Smooth muscle cell (in vitro differentiated cells): ENCODE measurements around the gene MYH14. TPM values are rescaled to one million over a fixed set of nuclear protein-coding genes. Genes with fewer than 3 reads are reported as not detected.

Source experiments
- DNase-seq: peaks from one replicate; lab custom pipeline; 2025; ENCODE audit not compliant: unreplicated experiment; lab: John Stamatoyannopoulos, UW
- H2AFZ ChIP-seq: fragments of 200-600 bp; sonication (generic); 2 replicates; pipeline ENCODE4 v1.6.0; 2016; ENCODE audit warnings: antibody characterized with exemption, low read depth, mild to moderate bottlenecking
- H3F3A ChIP-seq: fragments of 200-600 bp; sonication (generic); 2 replicates; pipeline ENCODE4 v1.6.0; 2017; ENCODE audit warnings: antibody characterized with exemption, low read depth
- H3K27ac ChIP-seq: fragments of 200-600 bp; sonication (generic); 2 replicates; pipeline ENCODE4 v1.5.1; 2016; ENCODE audit warnings: low read depth, mild to moderate bottlenecking
- H3K27me3 ChIP-seq: fragments of 200-600 bp; sonication (generic); 2 replicates; pipeline ENCODE4 v1.6.1; 2016; ENCODE audit warnings: low read depth, mild to moderate bottlenecking
- H3K36me3 ChIP-seq: fragments of 200-600 bp; sonication (generic); 2 replicates; pipeline ENCODE4 v1.5.1; 2016; ENCODE audit warnings: low read depth
- H3K4me1 ChIP-seq: fragments of 200-600 bp; sonication (generic); 2 replicates; pipeline ENCODE4 v1.5.1; 2016; ENCODE audit warnings: low read depth
- H3K4me2 ChIP-seq: fragments of 200-600 bp; sonication (generic); 2 replicates; pipeline ENCODE4 v1.6.0; 2016; ENCODE audit warnings: mild to moderate bottlenecking
- H3K4me3 ChIP-seq: fragments of 200-600 bp; sonication (generic); 2 replicates; pipeline ENCODE4 v1.5.1; 2016; ENCODE audit warnings: mild to moderate bottlenecking
- H3K79me2 ChIP-seq: fragments of 200-600 bp; sonication (generic); 2 replicates; pipeline ENCODE4 v1.6.0; 2016; ENCODE audit warnings: low read depth, mild to moderate bottlenecking
- H3K9ac ChIP-seq: fragments of 200-600 bp; sonication (generic); 2 replicates; pipeline ENCODE4 v1.6.0; 2016; ENCODE audit warnings: low read depth
- H3K9me3 ChIP-seq: fragments of 200-600 bp; sonication (generic); replicated peaks from 2 replicates; pipeline ENCODE4 v1.5.1; 2016; ENCODE audit warnings: low read depth
- H4K20me1 ChIP-seq: fragments of 200-600 bp; sonication (generic); 2 replicates; pipeline ENCODE4 v1.6.0; 2016; ENCODE audit warnings: low read depth
- CTCF ChIP-seq: fragments of 200-600 bp; sonication (generic); IDR thresholded peaks from 2 replicates; pipeline ENCODE4 v1.5.1; 2017; ENCODE audit warnings: borderline replicate concordance, mild to moderate bottlenecking, antibody characterized with exemption; ENCODE audit not compliant: insufficient read depth, poor library complexity, severe bottlenecking
- WGBS: methylation state at CpG from one replicate; pipeline ENCODE4 v1.1.7; 2016; ENCODE audit warnings: low lambda C conversion rate; 5-methylcytosine and 5-hydroxymethylcytosine counted together
- polyA plus RNA-seq: library from polyadenylated mRNA; unstranded; fragments of >200 nt; fragmentation: Nextera tagmentation; extraction: Ambion mirVana; gene quantifications from 2 replicates; pipeline ENCODE4 v1.2.1, GENCODE V29; 2016
- total RNA-seq: library from RNA; depleted of rRNA; stranded (reverse); fragments of >200 nt; gene quantifications from 2 replicates; pipeline ENCODE4 v1.2.3, GENCODE V29; 2014

Gene MYH14
- total and polyA plus RNA-seq, 2 experiments from 2014 or later: 7.5 to 30.6 TPM

GRCh38 chr19:50290011-50290410 lies 86.6 kb downstream of the MYH14 start:
- H3K4me2 ChIP-seq: no peak overlapping the region
- 74% methylated on average over 6 of the region's 6 CpGs for WGBS
- H2AFZ ChIP-seq: no peak overlapping the region
- H3K36me3 ChIP-seq: no peaks in the 10 kb centered on the region
- H3K4me1 ChIP-seq: no peaks in the 10 kb centered on the region
- peaks cover 12% of the 10 kb centered on the region for H3K9me3 ChIP-seq
- no peak overlapping the region for H3K9ac ChIP-seq
- no peaks in the 10 kb centered on the region for H3F3A ChIP-seq
- no peak overlapping the region for H3K4me3 ChIP-seq
- no peak overlapping the region for H3K27ac ChIP-seq
- no peak for TF ChIP-seq CTCF
- no peaks in the 10 kb centered on the region for H3K79me2 ChIP-seq
- H4K20me1 ChIP-seq: no peaks in the 10 kb centered on the region
- H3K27me3 ChIP-seq: no peaks in the 10 kb centered on the region
- no peak for DNase-seq

- no peaks in the 10 kb centered on the region for H3F3A ChIP-seq
- H3K79me2 ChIP-seq: no peaks in the 10 kb centered on the region
- no peak overlapping the region for H2AFZ ChIP-seq
- H4K20me1 ChIP-seq: no peaks in the 10 kb centered on the region
- H3K4me1 ChIP-seq: no peaks in the 10 kb centered on the region
- no peaks in the 10 kb centered on the region for H3K27me3 ChIP-seq
- peaks cover 4% of the 10 kb centered on the region for H3K9me3 ChIP-seq
- TF ChIP-seq CTCF: no peak
- no peak overlapping the region for H3K4me3 ChIP-seq
- 89% methylated on average over 15 of the region's 15 CpGs for WGBS
- no peak overlapping the region for H3K9ac ChIP-seq
- no peaks in the 10 kb centered on the region for H3K36me3 ChIP-seq
- no peak overlapping the region for H3K27ac ChIP-seq
- no peak overlapping the region for H3K4me2 ChIP-seq
- DNase-seq: no peak
These were observed 87.4 kb downstream of the MYH14 start for GRCh38 chr19:50290775-50291174.

GRCh38 chr19:50292216-50292827 lies 88.9 kb downstream of the MYH14 start:
- no peaks in the 10 kb centered on the region for H3K9me3 ChIP-seq
- H3K27me3 ChIP-seq: no peaks in the 10 kb centered on the region
- H3K4me2 ChIP-seq: no peak overlapping the region
- no peaks in the 10 kb centered on the region for H3K36me3 ChIP-seq
- no peaks in the 10 kb centered on the region for H3K79me2 ChIP-seq
- H4K20me1 ChIP-seq: no peaks in the 10 kb centered on the region
- H3K27ac ChIP-seq: no peak overlapping the region
- no peak overlapping the region for H3K9ac ChIP-seq
- H3K4me3 ChIP-seq: no peak overlapping the region
- DNase-seq: no peak
- TF ChIP-seq CTCF: no peak
- H2AFZ ChIP-seq: no peak overlapping the region
- no peaks in the 10 kb centered on the region for H3F3A ChIP-seq
- no peaks in the 10 kb centered on the region for H3K4me1 ChIP-seq
- 89% methylated on average over 7 of the region's 11 CpGs for WGBS
